B cell (primary cell): ENCODE results near the gene ACP6. TPM values are rescaled to one million over a fixed set of nuclear protein-coding genes. Genes with fewer than 3 reads are reported as not detected.
A peak's percentile ranks its signal among the peaks of the same experiment; 100 is the strongest.

Experiments
- ATAC-seq: fragments of 200-7000 bp; cut with Tn5 transposase; one replicate; pipeline ENCODE4 v1.10.0; 2021; ENCODE audit warnings: low read depth, mild to moderate bottlenecking, moderate number of reproducible peaks, moderate library complexity
- CTCF ChIA-PET: fragments of 350-600 bp; sonication (Branson Sonifier 250); formaldehyde crosslinking; loops from one replicate; lab custom pipeline; 2021; ENCODE audit warnings: antibody characterized with exemption, inconsistent platforms; lab: Charles Lee
- POLR2A ChIA-PET: fragments of 350-600 bp; sonication (Branson Sonifier 250); formaldehyde crosslinking; loops from one replicate; lab custom pipeline; 2021; ENCODE audit warnings: antibody characterized with exemption; lab: Charles Lee
- DNase-seq: peaks from one replicate; pipeline ENCODE4 v3.0.0; 2013
- H2AFZ ChIP-seq: 2 replicates; pipeline ENCODE4 v1.6.1; 2012; ENCODE audit warnings: mild to moderate bottlenecking, low read depth, low read length; ENCODE audit not compliant: insufficient read depth, poor library complexity, severe bottlenecking
- H3K27ac ChIP-seq, 2 donors: 1 replicate in 1 of 2; 2 replicates in 1 of 2; pipeline ENCODE4 v1.5.1; 2012 to 2013; ENCODE audit warnings: low read length in 2 of 2, mild to moderate bottlenecking in 2 of 2, moderate library complexity in 1 of 2
- H3K27me3 ChIP-seq, 4 experiments: fragments of 200-600 bp in 1 of 4; sonication (generic) in 1 of 4; replicated peaks in 1 of 4; 1 replicate in 2 of 4; 2 replicates in 2 of 4; pipeline versions ENCODE4 v1.6.1 to v1.7.0; 2013 to 2016; ENCODE audit warnings: low read length in 3 of 4, mild to moderate bottlenecking in 2 of 4, mixed read lengths in 1 of 4, moderate library complexity in 1 of 4; ENCODE audit not compliant: insufficient read depth in 4 of 4, control insufficient read depth in 3 of 4; ENCODE audit errors: control extremely low read depth in 1 of 4
- H3K36me3 ChIP-seq, 2 experiments: replicated peaks in 1 of 2; 1 replicate in 1 of 2; 2 replicates in 1 of 2; pipeline versions ENCODE4 v1.6.1 to v1.7.1; 2013; ENCODE audit warnings: low read length in 1 of 2; ENCODE audit not compliant: insufficient read depth in 2 of 2, control insufficient read depth in 1 of 2; ENCODE audit errors: control extremely low read depth in 1 of 2, extremely low read depth in 1 of 2
- H3K4me1 ChIP-seq, 2 donors: fragments of 200-600 bp in 1 of 2; sonication (generic) in 1 of 2; 1 replicate in 1 of 2; 2 replicates in 1 of 2; pipeline versions ENCODE4 v1.5.1 to v1.6.1; 2013 to 2017; ENCODE audit warnings: low read length in 2 of 2; ENCODE audit not compliant: control insufficient read depth in 2 of 2, insufficient read depth in 2 of 2
- H3K4me2 ChIP-seq: replicated peaks from 2 replicates; pipeline ENCODE3; 2012; ENCODE audit warnings: mild to moderate bottlenecking, low read depth, low read length; ENCODE audit not compliant: poor library complexity, severe bottlenecking
- H3K4me3 ChIP-seq, 5 experiments: fragments of 200-600 bp in 1 of 5; sonication (generic) in 1 of 5; 1 replicate in 3 of 5; 2 replicates in 2 of 5; pipeline versions ENCODE4 v1.5.1 to v1.7.0; 2011 to 2016; ENCODE audit warnings: low read length in 4 of 5, mild to moderate bottlenecking in 4 of 5, low read depth in 2 of 5, control low read depth in 1 of 5, moderate library complexity in 1 of 5; ENCODE audit not compliant: insufficient read depth in 1 of 5; ENCODE audit errors: control extremely low read depth in 1 of 5, extremely low read depth in 1 of 5
- H3K79me2 ChIP-seq: fragments of 200-600 bp; sonication (generic); one replicate; pipeline ENCODE4 v1.6.0; 2016; ENCODE audit warnings: low read length; ENCODE audit not compliant: control insufficient read depth, insufficient read depth
- H3K9ac ChIP-seq: fragments of 200-600 bp; sonication (generic); 2 replicates; pipeline ENCODE4 v1.6.1; 2017; ENCODE audit warnings: mild to moderate bottlenecking, low read length, moderate library complexity
- H3K9me3 ChIP-seq, 3 donors: one replicate each; pipeline versions ENCODE4 v1.6.1 to v1.7.1; 2013; ENCODE audit warnings: low read length in 2 of 3; ENCODE audit not compliant: control insufficient read depth in 2 of 3, insufficient read depth in 1 of 3; ENCODE audit errors: control extremely low read depth in 1 of 3
- H4K20me1 ChIP-seq: 2 replicates; pipeline ENCODE4 v1.6.0; 2012; ENCODE audit warnings: mild to moderate bottlenecking, low read length; ENCODE audit not compliant: insufficient read depth, control insufficient read depth, poor library complexity, severe bottlenecking
- H3K27ac Mint-ChIP-seq: one replicate; pipeline ENCODE4 v1.8.0; 2021; ENCODE audit warnings: mixed read lengths
- H3K27me3 Mint-ChIP-seq: one replicate; pipeline ENCODE4 v1.8.0; 2021; ENCODE audit warnings: mixed read lengths
- H3K4me1 Mint-ChIP-seq: one replicate; pipeline ENCODE4 v1.8.0; 2021; ENCODE audit warnings: mixed read lengths
- H3K4me3 Mint-ChIP-seq: one replicate; pipeline ENCODE4 v1.8.0; 2021; ENCODE audit warnings: mixed read lengths
- H3K9me3 Mint-ChIP-seq: one replicate; pipeline ENCODE4 v1.8.0; 2022; ENCODE audit warnings: mixed read lengths; ENCODE audit not compliant: insufficient read depth
- EZH2 ChIP-seq: IDR thresholded peaks from 2 replicates; pipeline ENCODE4 v1.6.1; 2012; ENCODE audit warnings: borderline replicate concordance, low read depth, mild to moderate bottlenecking, moderate library complexity, low read length; ENCODE audit not compliant: insufficient read depth, poor library complexity, severe bottlenecking
- WGBS: methylation state at CpG from one replicate; pipeline ENCODE4 v1.1.5; 2013; ENCODE audit warnings: missing lambda C conversion rate; ENCODE audit not compliant: insufficient coverage; 5-methylcytosine and 5-hydroxymethylcytosine counted together
- intact Hi-C: fragments of 100-400 bp; cut with micrococcal nuclease; formaldehyde crosslinking; loops from one replicate; pipeline ENCODE4 v1.10.0; 2022
- polyA plus RNA-seq: library from polyadenylated mRNA; depleted of rRNA; stranded (reverse); fragments of >200 nt; gene quantifications from 2 replicates; pipeline ENCODE4 v1.2.3, GENCODE V29; 2012
- total RNA-seq, 2 donors: library from RNA; stranded (reverse); fragments of 120-200 nt in 1 of 2; gene quantifications; 1 replicate in 1 of 2; 2 replicates in 1 of 2; pipeline versions ENCODE4 v1.2.3 to v1.2.4, GENCODE V29; 2013 to 2022
- TF ChIP-seq, protein P1 (sequence below): fragments of 200-600 bp; IDR thresholded peaks from one replicate; pipeline ENCODE4 v1.8.0; 2022; ENCODE audit warnings: antibody characterized with exemption, mild to moderate bottlenecking

The ACP6 gene
- total and polyA plus RNA-seq, 2 donors (not counting 1 experiment from before 2014, with no cell fraction given) = 5.0 to 15.7 TPM

GRCh38 chr1:147641291-147641690, 29.0 kb downstream of the ACP6 start:
- no peaks in the 10 kb centered on the region for H3K27me3 Mint-ChIP-seq
- H3K9ac ChIP-seq = no peak overlapping the region
- 96% methylated on average over 5 of the region's 8 CpGs for WGBS
- H3K4me2 ChIP-seq = no peak overlapping the region
- H3K9me3 ChIP-seq = no peaks in the 10 kb centered on the region
- TF ChIP-seq, protein P1, sequence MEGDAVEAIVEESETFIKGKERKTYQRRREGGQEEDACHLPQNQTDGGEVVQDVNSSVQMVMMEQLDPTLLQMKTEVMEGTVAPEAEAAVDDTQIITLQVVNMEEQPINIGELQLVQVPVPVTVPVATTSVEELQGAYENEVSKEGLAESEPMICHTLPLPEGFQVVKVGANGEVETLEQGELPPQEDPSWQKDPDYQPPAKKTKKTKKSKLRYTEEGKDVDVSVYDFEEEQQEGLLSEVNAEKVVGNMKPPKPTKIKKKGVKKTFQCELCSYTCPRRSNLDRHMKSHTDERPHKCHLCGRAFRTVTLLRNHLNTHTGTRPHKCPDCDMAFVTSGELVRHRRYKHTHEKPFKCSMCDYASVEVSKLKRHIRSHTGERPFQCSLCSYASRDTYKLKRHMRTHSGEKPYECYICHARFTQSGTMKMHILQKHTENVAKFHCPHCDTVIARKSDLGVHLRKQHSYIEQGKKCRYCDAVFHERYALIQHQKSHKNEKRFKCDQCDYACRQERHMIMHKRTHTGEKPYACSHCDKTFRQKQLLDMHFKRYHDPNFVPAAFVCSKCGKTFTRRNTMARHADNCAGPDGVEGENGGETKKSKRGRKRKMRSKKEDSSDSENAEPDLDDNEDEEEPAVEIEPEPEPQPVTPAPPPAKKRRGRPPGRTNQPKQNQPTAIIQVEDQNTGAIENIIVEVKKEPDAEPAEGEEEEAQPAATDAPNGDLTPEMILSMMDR = no peak
- TF ChIP-seq EZH2 = no peak
- H4K20me1 ChIP-seq = no peaks in the 10 kb centered on the region
- ATAC-seq (no peak), DNase-seq (no peak)
- intact Hi-C loops = loop anchor here (2.0 kb wide), 2 partner anchors 252 to 368 kb away; no protein-coding TSS in a partner anchor
- H3K79me2 ChIP-seq = no peaks in the 10 kb centered on the region
- no peak overlapping the region for H3K4me3 Mint-ChIP-seq
- H3K27me3 ChIP-seq = no peaks in the 10 kb centered on the region
- peaks cover 0 to 3% of the 10 kb centered on the region in 2 donors for H3K4me1 ChIP-seq
- no peak overlapping the region for H2AFZ ChIP-seq
- H3K27ac ChIP-seq = no peak overlapping the region
- H3K9me3 Mint-ChIP-seq = no peaks in the 10 kb centered on the region
- CTCF ChIA-PET = interaction anchor here (0.7 to 4.4 kb wide), 19 partner anchors 9 to 254 kb away, joined by 3 to 20 read pairs (median 4); partner anchors contain the start of gene ACP6
- H3K4me1 Mint-ChIP-seq = peaks cover 2% of the 10 kb centered on the region
- POLR2A ChIA-PET = no interaction called here
- H3K4me3 ChIP-seq = no peak overlapping the region
- no peak overlapping the region for H3K27ac Mint-ChIP-seq
- H3K36me3 ChIP-seq = peaks cover 0 to 3% of the 10 kb centered on the region in 2 experiments

DNA sequence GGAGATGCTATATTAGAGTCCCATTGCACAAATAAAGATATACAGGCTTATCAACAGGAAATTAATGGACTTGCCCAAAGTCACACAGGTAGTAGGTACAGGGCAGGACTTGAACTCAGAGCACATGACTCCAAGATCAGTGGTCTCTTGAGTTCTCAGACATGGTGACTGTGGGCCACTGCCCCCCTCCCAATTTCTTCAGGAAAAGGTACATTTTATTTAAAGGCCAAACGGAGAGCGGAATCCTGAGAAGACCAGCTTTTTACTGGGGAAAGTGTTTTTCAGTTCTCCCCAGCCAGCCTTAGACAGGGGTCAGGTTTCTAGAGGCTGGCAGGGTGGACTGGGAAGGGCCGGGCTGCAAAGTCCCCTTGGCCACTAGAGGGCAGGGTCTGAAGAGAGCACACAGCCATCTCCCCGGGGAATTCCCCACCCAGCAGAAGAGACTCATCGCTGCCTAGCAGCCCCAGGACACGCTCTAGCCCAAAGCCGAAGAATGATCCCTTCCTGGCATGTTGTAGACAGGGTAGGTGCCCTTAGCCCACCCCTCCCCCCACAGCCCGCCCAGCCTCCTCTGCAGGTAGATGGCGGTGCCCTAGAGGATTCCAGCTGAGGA, 29.7 kb downstream of the ACP6 start:
- H2AFZ ChIP-seq = no peak overlapping the region
- no peak overlapping the region for H3K4me2 ChIP-seq
- Mint-ChIP-seq H3K27ac (no peak overlapping the region), H3K4me3 (no peak overlapping the region), H3K9me3 (no peaks in the 10 kb centered on the region), H3K27me3 (no peaks in the 10 kb centered on the region), H3K4me1 (peaks cover 2% of the 10 kb centered on the region)
- H4K20me1 ChIP-seq = no peaks in the 10 kb centered on the region
- H3K27me3 ChIP-seq = no peaks in the 10 kb centered on the region
- no peak overlapping the region for H3K9ac ChIP-seq
- intact Hi-C loops = loop anchor here (2.0 kb wide), 2 partner anchors 252 to 368 kb away; no protein-coding TSS in a partner anchor
- peak; percentile 82 for ATAC-seq
- no peaks in the 10 kb centered on the region for H3K9me3 ChIP-seq
- CTCF ChIA-PET = interaction anchor here (0.7 to 4.4 kb wide), 17 partner anchors 8 to 254 kb away, joined by 3 to 20 read pairs (median 5); partner anchors contain the start of gene ACP6
- peaks cover 0 to 3% of the 10 kb centered on the region in 2 experiments for H3K36me3 ChIP-seq
- peaks cover 0 to 3% of the 10 kb centered on the region in 2 donors for H3K4me1 ChIP-seq
- POLR2A ChIA-PET = no interaction called here
- H3K79me2 ChIP-seq = no peaks in the 10 kb centered on the region
- WGBS = 50% methylated on average over 4 of the region's 9 CpGs
- H3K4me3 ChIP-seq = no peak overlapping the region
- DNase-seq = peak; percentile 80
- no peak overlapping the region for H3K27ac ChIP-seq
- TF ChIP-seq, protein P1 = peak; percentile 74
- TF ChIP-seq EZH2 = no peak
